ENCODE results near the gene HJURP.

The HJURP gene

GRCh38 chr2:233829193-233830110 lies 24.9 kb downstream of the HJURP start:
- Histone ChIP-seq H3K79me2 (ENCODE audit: control insufficient read depth, low read length) (no peaks in the 10 kb centered on the region), H3K4me3 (ENCODE audit: low read length) (no peak overlapping the region), H3K4me2 (ENCODE audit: low read length) (no peak overlapping the region), H3K9me2 (replicated peaks; ENCODE audit: control insufficient read depth, low read length) (no peaks in the 10 kb centered on the region), H3K27ac (ENCODE audit: low read depth, low read length) (no peak overlapping the region), H3F3A (ENCODE audit: control insufficient read depth, insufficient read depth) (peaks cover 9% of the 10 kb centered on the region), H3K36me3 (ENCODE audit: control insufficient read depth, low read length) (peaks cover 5% of the 10 kb centered on the region), H3K27me3 (ENCODE audit: control insufficient read depth, low read length) (no peaks in the 10 kb centered on the region), H3K9me3 (ENCODE audit: control insufficient read depth, insufficient read depth, low read length) (no peaks in the 10 kb centered on the region), H3K4me1 (ENCODE audit: control insufficient read depth, low read length) (peaks cover 11% of the 10 kb centered on the region), H4K20me1 (ENCODE audit: control insufficient read depth, insufficient read depth, low read depth, low read length) (no peaks in the 10 kb centered on the region; the same call in 1 of the 2 replicates)
- TF ChIP-seq EZH2phosphoT487 (IDR thresholded peaks at IDR 0.05; ENCODE audit: borderline replicate concordance, low read length) = no peak
- TF ChIP-seq, protein P1, sequence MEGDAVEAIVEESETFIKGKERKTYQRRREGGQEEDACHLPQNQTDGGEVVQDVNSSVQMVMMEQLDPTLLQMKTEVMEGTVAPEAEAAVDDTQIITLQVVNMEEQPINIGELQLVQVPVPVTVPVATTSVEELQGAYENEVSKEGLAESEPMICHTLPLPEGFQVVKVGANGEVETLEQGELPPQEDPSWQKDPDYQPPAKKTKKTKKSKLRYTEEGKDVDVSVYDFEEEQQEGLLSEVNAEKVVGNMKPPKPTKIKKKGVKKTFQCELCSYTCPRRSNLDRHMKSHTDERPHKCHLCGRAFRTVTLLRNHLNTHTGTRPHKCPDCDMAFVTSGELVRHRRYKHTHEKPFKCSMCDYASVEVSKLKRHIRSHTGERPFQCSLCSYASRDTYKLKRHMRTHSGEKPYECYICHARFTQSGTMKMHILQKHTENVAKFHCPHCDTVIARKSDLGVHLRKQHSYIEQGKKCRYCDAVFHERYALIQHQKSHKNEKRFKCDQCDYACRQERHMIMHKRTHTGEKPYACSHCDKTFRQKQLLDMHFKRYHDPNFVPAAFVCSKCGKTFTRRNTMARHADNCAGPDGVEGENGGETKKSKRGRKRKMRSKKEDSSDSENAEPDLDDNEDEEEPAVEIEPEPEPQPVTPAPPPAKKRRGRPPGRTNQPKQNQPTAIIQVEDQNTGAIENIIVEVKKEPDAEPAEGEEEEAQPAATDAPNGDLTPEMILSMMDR (IDR thresholded peaks at IDR 0.05; ENCODE audit: low read depth, low read length, poor library complexity, severe bottlenecking) = no peak

DNA sequence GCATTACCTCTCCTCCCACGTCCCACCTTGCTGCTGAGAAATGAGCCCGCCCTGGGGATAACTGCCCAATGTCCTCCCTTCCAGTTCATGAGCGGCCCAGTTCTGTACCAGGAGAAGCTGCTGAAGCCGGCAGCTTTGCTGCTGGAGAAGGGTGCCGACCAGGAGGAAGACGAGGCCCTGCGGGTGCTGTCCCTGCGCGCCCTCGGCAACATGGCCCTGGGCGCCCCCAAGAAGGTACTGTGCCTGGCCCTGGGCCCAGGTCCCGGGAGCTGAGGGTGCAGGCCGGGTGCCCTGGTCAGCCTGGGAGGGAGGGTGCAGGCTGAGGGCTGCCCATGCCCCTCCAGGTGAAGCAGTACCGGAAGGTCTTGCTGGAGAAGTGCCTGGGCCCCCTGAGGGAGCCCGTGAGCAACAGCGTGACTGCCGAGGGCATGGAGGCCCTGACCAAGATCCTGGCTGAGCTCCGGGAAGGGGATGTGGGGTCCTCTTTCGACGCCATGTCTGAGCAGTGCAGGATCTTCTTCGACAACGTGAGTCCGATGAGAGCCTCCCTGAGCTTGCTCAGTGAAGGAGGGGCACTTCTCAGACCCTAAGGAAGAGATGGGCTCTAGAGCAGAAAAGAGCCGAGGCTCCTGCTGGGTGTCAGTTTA lies 25.7 kb downstream of the HJURP start:
- Histone ChIP-seq H3K9me2 (replicated peaks; ENCODE audit: control insufficient read depth, low read length) (no peaks in the 10 kb centered on the region), H3K36me3 (ENCODE audit: control insufficient read depth, low read length) (no peaks in the 10 kb centered on the region), H3K27ac (ENCODE audit: low read depth, low read length) (no peak overlapping the region), H3K27me3 (ENCODE audit: control insufficient read depth, low read length) (no peaks in the 10 kb centered on the region), H3F3A (ENCODE audit: control insufficient read depth, insufficient read depth) (peaks cover 3% of the 10 kb centered on the region), H3K4me3 (ENCODE audit: low read length) (no peak overlapping the region), H3K9me3 (ENCODE audit: control insufficient read depth, insufficient read depth, low read length) (no peaks in the 10 kb centered on the region), H3K4me2 (ENCODE audit: low read length) (no peak overlapping the region), H3K4me1 (ENCODE audit: control insufficient read depth, low read length) (peaks cover 11% of the 10 kb centered on the region), H3K79me2 (ENCODE audit: control insufficient read depth, low read length) (no peaks in the 10 kb centered on the region), H4K20me1 (ENCODE audit: control insufficient read depth, insufficient read depth, low read depth, low read length) (no peaks in the 10 kb centered on the region)
- no peak for TF ChIP-seq EZH2phosphoT487 (IDR thresholded peaks at IDR 0.05; ENCODE audit: borderline replicate concordance, low read length)
- TF ChIP-seq, protein P1 (IDR thresholded peaks at IDR 0.05; ENCODE audit: low read depth, low read length, poor library complexity, severe bottlenecking) = no peak

- H3K27me3 ChIP-seq (ENCODE audit: control insufficient read depth, low read length) = no peaks in the 10 kb centered on the region
- no peaks in the 10 kb centered on the region for H3K9me3 ChIP-seq (ENCODE audit: control insufficient read depth, insufficient read depth, low read length)
- no peak overlapping the region for H3K4me2 ChIP-seq (ENCODE audit: low read length)
These were observed 30.0 kb downstream of the HJURP start for GRCh38 chr2:233824373-233824772.

More at GRCh38 chr2:233824373-233824772, 30.0 kb downstream of the HJURP start:
- Histone ChIP-seq H3K4me1 (ENCODE audit: control insufficient read depth, low read length) (no peaks in the 10 kb centered on the region), H3K9me2 (replicated peaks; ENCODE audit: control insufficient read depth, low read length) (no peaks in the 10 kb centered on the region), H4K20me1 (ENCODE audit: control insufficient read depth, insufficient read depth, low read depth, low read length) (no peaks in the 10 kb centered on the region), H3K4me3 (ENCODE audit: low read length) (no peak overlapping the region), H3F3A (ENCODE audit: control insufficient read depth, insufficient read depth) (no peaks in the 10 kb centered on the region), H3K27ac (ENCODE audit: low read depth, low read length) (no peak overlapping the region), H3K79me2 (ENCODE audit: control insufficient read depth, low read length) (no peaks in the 10 kb centered on the region), H3K36me3 (ENCODE audit: control insufficient read depth, low read length) (no peaks in the 10 kb centered on the region)
- TF ChIP-seq, protein P1 (IDR thresholded peaks at IDR 0.05; ENCODE audit: low read depth, low read length, poor library complexity, severe bottlenecking) = no peak
- no peak for TF ChIP-seq EZH2phosphoT487 (IDR thresholded peaks at IDR 0.05; ENCODE audit: borderline replicate concordance, low read length)

All from DOHH2 (cell line).